HepG2 (cell line): ENCODE results near the gene STK36. TPM values are rescaled to one million over a fixed set of nuclear protein-coding genes. Genes with fewer than 3 reads are reported as not detected.

ENCODE experiments used
- ZBTB38 ChIP-seq: sonication (generic); formaldehyde crosslinking; IDR thresholded peaks from 2 replicates; pipeline ENCODE4 v1.5.1; 2020; ENCODE audit warnings: mild to moderate bottlenecking, missing genetic modification reagents
- ZNF598 ChIP-seq: sonication (generic); formaldehyde crosslinking; IDR thresholded peaks from 2 replicates; pipeline ENCODE4 v1.5.1; 2020; ENCODE audit warnings: mild to moderate bottlenecking, missing genetic modification reagents, borderline replicate concordance
- polyA plus RNA-seq, 8 experiments: library from polyadenylated mRNA; depleted of rRNA in 3 of 8; stranded (reverse) in 7 of 8; unstranded in 1 of 8; fragments of >200 nt; fragmentation: Illumina TruSeq in 4 of 8; extraction: Trizol in 4 of 8; gene quantifications; 2 replicates each; pipeline versions ENCODE4 v1.2.1 to v1.2.3, GENCODE V29; 2011 to 2016; ENCODE audit warnings: low read depth in 4 of 8, missing spikeins in 1 of 8, mixed read lengths in 1 of 8; ENCODE audit not compliant: insufficient read depth in 1 of 8
- total RNA-seq, 5 experiments: library from RNA; depleted of rRNA; stranded (reverse); fragments of >200 nt; fragmentation: Illumina TruSeq; extraction: Trizol; gene quantifications; 2 replicates each; pipeline ENCODE4 v1.2.3, GENCODE V29; 2016; ENCODE audit warnings: low read depth in 1 of 5
- TF ChIP-seq, protein P1 (sequence below): sonication (generic); formaldehyde crosslinking; IDR thresholded peaks from 2 replicates; pipeline ENCODE4 v1.4.0; 2020; ENCODE audit warnings: missing genetic modification reagents
- TF ChIP-seq, protein P2 (sequence below): sonication (generic); formaldehyde crosslinking; IDR thresholded peaks from 2 replicates; pipeline ENCODE4 v1.9.0; 2021; ENCODE audit warnings: mild to moderate bottlenecking, missing genetic modification reagents

STK36 gene
- total and polyA plus RNA-seq, 2 of the 13 experiments (the other 11 are each of a cell fraction or from before 2014, with no cell fraction given): 45.9 to 83.5 TPM

GRCh38 chr2:218719457-218719856 is 47.6 kb downstream of the STK36 start (continued):
- TF ChIP-seq, protein P1, sequence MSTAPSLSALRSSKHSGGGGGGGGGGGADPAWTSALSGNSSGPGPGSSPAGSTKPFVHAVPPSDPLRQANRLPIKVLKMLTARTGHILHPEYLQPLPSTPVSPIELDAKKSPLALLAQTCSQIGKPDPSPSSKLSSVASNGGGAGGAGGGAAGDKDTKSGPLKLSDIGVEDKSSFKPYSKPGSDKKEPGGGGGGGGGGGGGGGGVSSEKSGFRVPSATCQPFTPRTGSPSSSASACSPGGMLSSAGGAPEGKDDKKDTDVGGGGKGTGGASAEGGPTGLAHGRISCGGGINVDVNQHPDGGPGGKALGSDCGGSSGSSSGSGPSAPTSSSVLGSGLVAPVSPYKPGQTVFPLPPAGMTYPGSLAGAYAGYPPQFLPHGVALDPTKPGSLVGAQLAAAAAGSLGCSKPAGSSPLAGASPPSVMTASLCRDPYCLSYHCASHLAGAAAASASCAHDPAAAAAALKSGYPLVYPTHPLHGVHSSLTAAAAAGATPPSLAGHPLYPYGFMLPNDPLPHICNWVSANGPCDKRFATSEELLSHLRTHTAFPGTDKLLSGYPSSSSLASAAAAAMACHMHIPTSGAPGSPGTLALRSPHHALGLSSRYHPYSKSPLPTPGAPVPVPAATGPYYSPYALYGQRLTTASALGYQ (CRISPR knock-in tag): no peak
- no peak for TF ChIP-seq ZBTB38 (CRISPR knock-in tag)
- TF ChIP-seq, protein P2, sequence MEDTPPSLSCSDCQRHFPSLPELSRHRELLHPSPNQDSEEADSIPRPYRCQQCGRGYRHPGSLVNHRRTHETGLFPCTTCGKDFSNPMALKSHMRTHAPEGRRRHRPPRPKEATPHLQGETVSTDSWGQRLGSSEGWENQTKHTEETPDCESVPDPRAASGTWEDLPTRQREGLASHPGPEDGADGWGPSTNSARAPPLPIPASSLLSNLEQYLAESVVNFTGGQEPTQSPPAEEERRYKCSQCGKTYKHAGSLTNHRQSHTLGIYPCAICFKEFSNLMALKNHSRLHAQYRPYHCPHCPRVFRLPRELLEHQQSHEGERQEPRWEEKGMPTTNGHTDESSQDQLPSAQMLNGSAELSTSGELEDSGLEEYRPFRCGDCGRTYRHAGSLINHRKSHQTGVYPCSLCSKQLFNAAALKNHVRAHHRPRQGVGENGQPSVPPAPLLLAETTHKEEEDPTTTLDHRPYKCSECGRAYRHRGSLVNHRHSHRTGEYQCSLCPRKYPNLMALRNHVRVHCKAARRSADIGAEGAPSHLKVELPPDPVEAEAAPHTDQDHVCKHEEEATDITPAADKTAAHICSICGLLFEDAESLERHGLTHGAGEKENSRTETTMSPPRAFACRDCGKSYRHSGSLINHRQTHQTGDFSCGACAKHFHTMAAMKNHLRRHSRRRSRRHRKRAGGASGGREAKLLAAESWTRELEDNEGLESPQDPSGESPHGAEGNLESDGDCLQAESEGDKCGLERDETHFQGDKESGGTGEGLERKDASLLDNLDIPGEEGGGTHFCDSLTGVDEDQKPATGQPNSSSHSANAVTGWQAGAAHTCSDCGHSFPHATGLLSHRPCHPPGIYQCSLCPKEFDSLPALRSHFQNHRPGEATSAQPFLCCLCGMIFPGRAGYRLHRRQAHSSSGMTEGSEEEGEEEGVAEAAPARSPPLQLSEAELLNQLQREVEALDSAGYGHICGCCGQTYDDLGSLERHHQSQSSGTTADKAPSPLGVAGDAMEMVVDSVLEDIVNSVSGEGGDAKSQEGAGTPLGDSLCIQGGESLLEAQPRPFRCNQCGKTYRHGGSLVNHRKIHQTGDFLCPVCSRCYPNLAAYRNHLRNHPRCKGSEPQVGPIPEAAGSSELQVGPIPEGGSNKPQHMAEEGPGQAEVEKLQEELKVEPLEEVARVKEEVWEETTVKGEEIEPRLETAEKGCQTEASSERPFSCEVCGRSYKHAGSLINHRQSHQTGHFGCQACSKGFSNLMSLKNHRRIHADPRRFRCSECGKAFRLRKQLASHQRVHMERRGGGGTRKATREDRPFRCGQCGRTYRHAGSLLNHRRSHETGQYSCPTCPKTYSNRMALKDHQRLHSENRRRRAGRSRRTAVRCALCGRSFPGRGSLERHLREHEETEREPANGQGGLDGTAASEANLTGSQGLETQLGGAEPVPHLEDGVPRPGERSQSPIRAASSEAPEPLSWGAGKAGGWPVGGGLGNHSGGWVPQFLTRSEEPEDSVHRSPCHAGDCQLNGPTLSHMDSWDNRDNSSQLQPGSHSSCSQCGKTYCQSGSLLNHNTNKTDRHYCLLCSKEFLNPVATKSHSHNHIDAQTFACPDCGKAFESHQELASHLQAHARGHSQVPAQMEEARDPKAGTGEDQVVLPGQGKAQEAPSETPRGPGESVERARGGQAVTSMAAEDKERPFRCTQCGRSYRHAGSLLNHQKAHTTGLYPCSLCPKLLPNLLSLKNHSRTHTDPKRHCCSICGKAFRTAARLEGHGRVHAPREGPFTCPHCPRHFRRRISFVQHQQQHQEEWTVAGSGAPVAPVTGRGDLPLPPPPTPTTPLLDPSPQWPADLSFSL (CRISPR knock-in tag): no peak
- TF ChIP-seq ZNF598: no peak
